Stimulated activated CD4-positive, alpha-beta T cell treated with anti-CD3 and anti-CD28 coated beads, Interleukin-12 subunit alpha, Interleukin-12 subunit beta, amount 100 ng/mL, for 48 hours (primary cell): ENCODE measurements around the gene RREB1.

ENCODE experiments used
- DNase-seq, 3 donors: peaks; one replicate each; pipeline ENCODE4 v3.0.0-alpha.2; 2020; ENCODE audit warnings: low read depth in 2 of 3, low spot score in 1 of 3

The RREB1 gene

DNA sequence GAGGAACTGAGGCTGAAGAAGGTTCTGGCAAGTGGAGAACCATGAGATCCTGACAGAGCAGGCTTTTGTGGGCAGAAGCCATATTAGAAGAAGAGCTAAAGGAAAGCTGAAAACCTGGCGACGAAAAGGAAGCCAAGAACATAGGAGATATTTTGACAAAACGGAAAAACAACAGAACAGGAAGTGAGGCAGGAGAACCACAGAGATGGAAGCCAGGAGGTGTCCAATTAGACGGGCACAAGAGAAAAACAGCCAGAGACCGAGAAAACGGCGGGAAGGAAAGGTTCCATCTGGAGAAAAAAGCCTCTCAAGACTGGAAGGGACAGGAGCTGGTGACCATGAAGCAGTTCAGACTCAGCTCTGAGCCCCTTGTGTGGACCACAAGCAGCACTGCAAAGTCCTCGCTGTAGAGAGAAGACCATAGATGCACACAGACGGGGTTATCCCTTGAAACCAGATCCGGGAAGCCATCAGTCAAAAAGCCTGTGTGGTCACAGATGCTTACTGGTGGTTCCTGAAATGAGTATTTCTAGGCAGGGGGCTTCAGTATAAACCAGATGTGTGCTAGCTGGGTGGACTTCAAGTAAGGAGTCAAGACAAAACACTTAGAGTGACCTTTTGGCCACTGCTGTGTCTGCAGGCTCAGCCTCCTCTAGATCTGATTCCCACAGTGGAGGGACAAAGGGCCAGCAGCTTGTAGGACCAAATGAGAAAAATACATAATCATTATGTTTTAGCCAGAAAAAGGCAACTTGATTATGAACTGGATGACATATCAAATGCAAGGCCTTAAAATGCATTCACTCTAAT is 174.5 kb downstream of the RREB1 start:
- no peak for DNase-seq

DNA sequence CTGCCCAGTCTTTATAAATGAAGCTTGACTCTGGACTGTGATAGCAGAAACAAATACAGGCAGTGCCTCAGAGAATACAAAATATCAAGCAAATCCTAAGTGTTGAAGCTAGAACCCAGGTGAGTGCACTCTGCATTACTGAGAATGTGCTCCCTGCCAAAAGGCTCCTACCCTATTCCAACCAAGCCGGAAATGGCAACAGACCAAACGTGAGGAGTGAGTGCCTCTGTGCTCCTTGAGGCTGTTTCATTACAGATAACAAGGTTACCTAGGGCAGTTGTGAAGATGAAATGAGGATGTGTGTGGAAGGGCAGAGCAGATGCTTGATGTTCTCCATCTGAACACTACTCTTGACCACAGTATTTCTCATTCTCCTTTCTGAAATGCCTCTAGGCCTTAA is 175.9 kb downstream of the RREB1 start:
- DNase-seq: no peak

DNA sequence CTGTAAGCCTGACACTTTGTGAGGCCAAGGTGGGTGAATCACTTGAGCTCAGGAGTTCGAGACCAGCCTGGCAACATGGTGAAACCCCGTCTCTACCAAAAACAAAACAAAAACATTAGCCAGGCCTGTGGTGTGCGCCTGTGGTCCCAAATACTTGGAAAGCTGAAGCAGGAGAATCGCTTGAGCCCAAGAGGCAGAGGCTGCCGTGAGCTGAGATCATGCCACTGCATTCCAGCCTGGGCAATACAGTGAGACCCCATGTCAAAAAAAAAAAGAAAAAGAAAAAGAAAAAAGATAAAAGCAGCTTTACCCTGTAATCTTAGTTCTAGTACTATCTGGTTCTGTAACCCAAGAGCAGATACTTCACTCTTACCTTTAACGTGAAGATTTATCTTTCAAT is 177.7 kb downstream of the RREB1 start:
- no peak for DNase-seq

DNA sequence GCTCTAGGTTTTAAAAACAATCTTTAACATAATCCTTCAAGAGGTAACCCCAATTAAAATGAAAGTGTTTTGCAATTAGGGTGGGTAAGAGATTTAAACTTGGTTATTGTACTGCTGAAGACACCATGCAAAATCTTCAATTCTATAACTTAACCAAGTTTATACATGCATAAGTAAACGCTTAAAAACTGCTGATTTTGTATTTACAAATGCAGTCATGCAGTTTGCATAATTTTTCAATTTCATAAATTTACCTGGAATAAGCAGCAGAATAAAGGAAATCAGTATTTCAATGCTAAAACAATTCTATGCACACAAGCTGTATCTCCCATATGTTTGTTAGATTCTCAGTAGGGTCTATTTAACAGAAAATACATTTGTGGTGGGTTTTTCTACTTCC is 182.3 kb downstream of the RREB1 start:
- no peak for DNase-seq

DNA sequence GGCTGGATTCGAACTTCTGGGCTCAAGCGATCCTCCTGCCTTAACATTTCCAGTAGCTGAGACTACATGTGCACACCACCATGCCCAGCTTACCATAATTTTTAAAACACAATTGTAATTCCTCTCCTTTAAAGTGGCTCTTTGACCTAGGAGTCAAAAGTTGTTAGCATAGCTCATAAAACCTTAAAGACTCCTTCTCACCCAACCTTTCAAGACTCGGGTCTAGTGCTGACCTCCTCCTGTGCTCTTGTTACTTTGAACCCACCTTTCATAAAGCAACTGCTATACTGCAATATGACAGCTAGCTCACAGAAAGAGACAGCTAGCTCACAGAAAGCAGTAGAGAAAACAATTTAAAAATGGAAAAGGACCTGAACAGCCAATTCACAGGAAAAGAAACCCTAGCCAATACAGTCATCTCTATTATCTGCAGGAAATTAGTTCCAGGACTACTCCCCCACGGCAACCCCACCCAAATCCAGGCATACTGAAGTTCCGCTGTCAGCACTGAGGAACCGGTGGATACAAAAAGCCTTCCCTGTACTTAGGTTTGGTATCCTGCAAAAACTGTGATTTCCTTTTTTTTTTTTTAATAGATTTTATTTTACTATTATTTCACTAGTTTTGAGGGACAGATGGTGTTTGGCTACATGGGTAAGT is 185.0 kb downstream of the RREB1 start:
- DNase-seq: no peak

DNA sequence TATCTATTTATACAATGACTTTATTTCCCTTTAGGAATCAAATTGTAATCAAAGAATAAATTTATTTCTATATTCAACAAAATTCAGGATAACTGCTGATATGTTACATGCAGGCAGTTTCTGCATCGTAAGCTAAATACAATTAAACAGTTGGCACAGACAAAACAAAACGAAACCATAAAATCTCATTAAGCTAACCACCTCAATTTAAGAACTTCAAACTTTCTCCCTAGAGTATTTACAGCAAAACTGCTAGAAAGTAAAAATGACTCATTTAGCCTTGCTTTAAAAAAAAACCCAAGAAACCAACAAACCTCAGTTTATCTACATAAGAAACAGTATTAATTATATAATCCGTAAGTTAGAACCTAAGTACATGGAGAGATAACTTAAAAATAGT is 188.2 kb downstream of the RREB1 start:
- no peak for DNase-seq

DNA sequence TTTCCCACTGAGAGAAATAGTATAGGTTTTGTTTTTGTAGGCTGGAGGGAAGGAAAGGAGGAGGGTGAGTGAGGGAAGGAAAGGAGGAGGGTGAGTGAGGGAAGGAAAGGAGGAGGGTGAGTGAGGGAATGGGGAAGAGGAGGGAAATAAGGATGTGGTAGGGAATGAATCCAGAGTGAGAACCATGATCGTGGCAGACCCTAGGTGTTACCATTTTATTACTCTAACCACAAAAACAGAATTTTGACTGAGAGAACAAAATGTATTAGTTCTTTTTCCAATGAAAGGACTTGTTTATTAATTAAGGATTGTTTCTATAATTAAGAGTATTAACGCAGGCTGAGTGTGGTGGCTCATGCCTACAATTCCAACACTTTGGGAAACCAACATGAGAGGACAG is 188.8 kb downstream of the RREB1 start:
- DNase-seq: no peak

DNA sequence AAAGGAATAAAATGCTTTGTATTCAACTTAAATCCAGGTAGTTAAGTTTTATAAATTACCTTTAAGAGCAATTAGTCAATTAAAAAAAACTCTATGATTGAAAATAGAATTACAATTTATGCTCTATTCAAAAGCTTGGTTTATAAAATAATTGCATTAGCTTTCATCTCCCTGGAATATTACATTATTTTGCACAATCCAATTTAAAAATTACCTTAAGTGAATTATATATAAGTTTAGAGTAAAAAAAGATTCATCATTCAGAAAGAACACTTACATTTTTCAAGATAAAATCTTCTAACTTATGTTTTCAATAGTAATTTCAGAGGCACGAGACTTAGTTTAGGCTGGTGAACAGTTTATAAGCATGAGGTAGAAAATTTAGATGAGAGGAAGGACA is 190.4 kb downstream of the RREB1 start:
- no peak for DNase-seq

DNA sequence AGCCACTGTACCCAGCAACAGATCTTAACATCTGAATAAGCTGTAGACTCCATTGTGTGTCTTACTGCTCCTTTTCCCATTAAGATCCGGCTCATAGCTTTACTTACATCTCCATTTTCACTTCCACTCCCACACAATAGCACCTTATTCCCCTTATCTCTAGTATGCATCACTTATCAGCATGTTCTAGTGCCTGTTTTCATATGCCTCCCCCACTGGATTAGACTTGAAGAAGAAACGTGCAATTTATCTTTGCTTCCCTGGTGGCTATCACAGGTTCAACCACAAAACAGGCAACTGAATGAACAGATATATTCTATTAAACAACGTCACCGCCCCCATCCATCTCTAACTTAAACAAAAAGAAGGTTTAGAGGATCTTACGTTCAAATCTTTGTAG is 193.2 kb downstream of the RREB1 start:
- no peak for DNase-seq
